ENCODE measurements around the gene CD320. TPM values are rescaled to one million over a fixed set of nuclear protein-coding genes. Genes with fewer than 3 reads are reported as not detected.
A peak's percentile ranks its signal among the peaks of the same experiment; 100 is the strongest.
"Not testable (repeated sequence)": the region's sequence is repeated elsewhere in the genome, so short reads cannot be mapped to it uniquely, and the experiment has no call there.

Gene CD320
- total and polyA plus RNA-seq, 2 experiments from 2014 or later: 53.8 to 91.4 TPM

GRCh38 chr19:8304841-8305621 is 3.1 kb downstream of the CD320 start:
- no peaks in the 10 kb centered on the region for H3K9me3 ChIP-seq (ENCODE audit: low read depth)
- H3K27ac ChIP-seq: no peak overlapping the region
- TF ChIP-seq, protein P1, sequence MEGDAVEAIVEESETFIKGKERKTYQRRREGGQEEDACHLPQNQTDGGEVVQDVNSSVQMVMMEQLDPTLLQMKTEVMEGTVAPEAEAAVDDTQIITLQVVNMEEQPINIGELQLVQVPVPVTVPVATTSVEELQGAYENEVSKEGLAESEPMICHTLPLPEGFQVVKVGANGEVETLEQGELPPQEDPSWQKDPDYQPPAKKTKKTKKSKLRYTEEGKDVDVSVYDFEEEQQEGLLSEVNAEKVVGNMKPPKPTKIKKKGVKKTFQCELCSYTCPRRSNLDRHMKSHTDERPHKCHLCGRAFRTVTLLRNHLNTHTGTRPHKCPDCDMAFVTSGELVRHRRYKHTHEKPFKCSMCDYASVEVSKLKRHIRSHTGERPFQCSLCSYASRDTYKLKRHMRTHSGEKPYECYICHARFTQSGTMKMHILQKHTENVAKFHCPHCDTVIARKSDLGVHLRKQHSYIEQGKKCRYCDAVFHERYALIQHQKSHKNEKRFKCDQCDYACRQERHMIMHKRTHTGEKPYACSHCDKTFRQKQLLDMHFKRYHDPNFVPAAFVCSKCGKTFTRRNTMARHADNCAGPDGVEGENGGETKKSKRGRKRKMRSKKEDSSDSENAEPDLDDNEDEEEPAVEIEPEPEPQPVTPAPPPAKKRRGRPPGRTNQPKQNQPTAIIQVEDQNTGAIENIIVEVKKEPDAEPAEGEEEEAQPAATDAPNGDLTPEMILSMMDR (IDR thresholded peaks at IDR 0.05; ENCODE audit: poor library complexity): no peak
- no peak for TF ChIP-seq EZH2 (IDR thresholded peaks at IDR 0.05; ENCODE audit: borderline replicate concordance)
- TF ChIP-seq EZH2phosphoT487 (IDR thresholded peaks at IDR 0.05; ENCODE audit: low read depth, severe bottlenecking, unreplicated experiment): no peak
- no peak overlapping the region for H2AFZ ChIP-seq
- H3K4me3 ChIP-seq: no peak overlapping the region
- H3K36me3 ChIP-seq (replicated peaks; ENCODE audit: insufficient read depth, low read depth): no peaks in the 10 kb centered on the region
- no peaks in the 10 kb centered on the region for H3K9me2 ChIP-seq (replicated peaks; ENCODE audit: insufficient read depth)
- no peaks in the 10 kb centered on the region for H3K27me3 ChIP-seq
- H3K4me1 ChIP-seq (ENCODE audit: insufficient read depth): peaks cover 15% of the 10 kb centered on the region
- H4K20me1 ChIP-seq (ENCODE audit: insufficient read depth, poor library complexity, severe bottlenecking): no peaks in the 10 kb centered on the region
- 92% methylated on average over 30 of the region's 33 CpGs for WGBS (ENCODE audit: low lambda C conversion rate, missing lambda C conversion rate)
- peaks cover 6% of the 10 kb centered on the region for H3K79me2 ChIP-seq
- no peak overlapping the region for H3K4me2 ChIP-seq
- peak; percentile 18 for DNase-seq (ENCODE audit: low spot score)

- Histone ChIP-seq H3K4me3 (no peak overlapping the region), H4K20me1 (ENCODE audit: insufficient read depth, poor library complexity, severe bottlenecking) (no peaks in the 10 kb centered on the region), H3K4me1 (ENCODE audit: insufficient read depth) (peaks cover 7% of the 10 kb centered on the region), H3K4me2 (no peak overlapping the region), H3K36me3 (replicated peaks; ENCODE audit: insufficient read depth, low read depth) (no peaks in the 10 kb centered on the region), H3K27me3 (no peaks in the 10 kb centered on the region), H2AFZ (no peak overlapping the region), H3K9me3 (ENCODE audit: low read depth) (no peaks in the 10 kb centered on the region), H3K9me2 (replicated peaks; ENCODE audit: insufficient read depth) (no peaks in the 10 kb centered on the region), H3K27ac (no peak overlapping the region), H3K79me2 (peaks cover 6% of the 10 kb centered on the region)
- WGBS (ENCODE audit: low lambda C conversion rate, missing lambda C conversion rate): 96% methylated on average over 6 of the region's 7 CpGs
- TF ChIP-seq EZH2phosphoT487 (IDR thresholded peaks at IDR 0.05; ENCODE audit: low read depth, severe bottlenecking, unreplicated experiment): no peak
- TF ChIP-seq EZH2 (IDR thresholded peaks at IDR 0.05; ENCODE audit: borderline replicate concordance): no peak
- TF ChIP-seq, protein P1 (IDR thresholded peaks at IDR 0.05; ENCODE audit: poor library complexity): no peak
- no peak for DNase-seq (ENCODE audit: low spot score)
Measured at GRCh38 chr19:8302734-8303133, 5.4 kb downstream of the CD320 start.

GRCh38 chr19:8302357-8302691 is 5.8 kb downstream of the CD320 start:
- Histone ChIP-seq H3K9me2 (replicated peaks; ENCODE audit: insufficient read depth) (no peaks in the 10 kb centered on the region), H3K36me3 (replicated peaks; ENCODE audit: insufficient read depth, low read depth) (no peaks in the 10 kb centered on the region), H3K4me3 (no peak overlapping the region), H3K79me2 (peaks cover 3% of the 10 kb centered on the region), H2AFZ (no peak overlapping the region), H4K20me1 (ENCODE audit: insufficient read depth, poor library complexity, severe bottlenecking) (no peaks in the 10 kb centered on the region), H3K27me3 (no peaks in the 10 kb centered on the region), H3K27ac (no peak overlapping the region), H3K4me2 (no peak overlapping the region), H3K9me3 (ENCODE audit: low read depth) (no peaks in the 10 kb centered on the region), H3K4me1 (ENCODE audit: insufficient read depth) (peaks cover 3% of the 10 kb centered on the region)
- no peak for DNase-seq (ENCODE audit: low spot score)
- WGBS (ENCODE audit: low lambda C conversion rate, missing lambda C conversion rate): 89% methylated on average over 11 of the region's 11 CpGs
- TF ChIP-seq EZH2 (IDR thresholded peaks at IDR 0.05; ENCODE audit: borderline replicate concordance) (no peak), EZH2phosphoT487 (IDR thresholded peaks at IDR 0.05; ENCODE audit: low read depth, severe bottlenecking, unreplicated experiment) (no peak)
- TF ChIP-seq, protein P1 (IDR thresholded peaks at IDR 0.05; ENCODE audit: poor library complexity): no peak

DNA sequence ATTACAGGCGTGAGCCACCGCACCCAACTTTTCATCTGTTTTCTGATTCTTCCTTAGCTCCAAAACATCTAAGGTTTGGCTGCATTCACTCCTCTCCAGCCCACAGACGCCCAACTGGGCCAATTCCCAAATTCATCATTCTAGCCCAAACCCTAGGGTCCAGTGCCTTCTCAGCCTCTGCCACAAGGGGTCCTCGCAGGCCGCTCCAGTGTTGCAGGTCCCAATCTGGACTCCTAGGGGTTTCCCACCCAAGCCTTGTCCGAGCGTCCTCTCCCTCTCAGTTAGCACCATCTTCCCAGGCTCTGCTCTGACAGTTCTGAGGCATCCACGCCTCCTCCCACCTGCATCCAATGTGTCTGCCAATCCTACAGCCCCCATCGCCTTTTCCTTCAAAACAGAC is 16.8 kb downstream of the CD320 start:
- not testable (repeated sequence) for H3K27me3 ChIP-seq; DNase-seq (ENCODE audit: low spot score); H4K20me1 ChIP-seq (ENCODE audit: insufficient read depth, poor library complexity, severe bottlenecking); H3K4me1 ChIP-seq (ENCODE audit: insufficient read depth); H3K9me3 ChIP-seq (ENCODE audit: low read depth); H3K4me2 ChIP-seq; H2AFZ ChIP-seq; H3K79me2 ChIP-seq; H3K9me2 ChIP-seq (replicated peaks; ENCODE audit: insufficient read depth); H3K4me3 ChIP-seq; H3K36me3 ChIP-seq (replicated peaks; ENCODE audit: insufficient read depth, low read depth); H3K27ac ChIP-seq
- WGBS (ENCODE audit: low lambda C conversion rate, missing lambda C conversion rate): no CpG with 5 or more reads among the region's 9 CpGs

- H3K79me2 ChIP-seq; H3K4me3 ChIP-seq; H4K20me1 ChIP-seq (ENCODE audit: insufficient read depth, poor library complexity, severe bottlenecking); H3K4me2 ChIP-seq; H3K27ac ChIP-seq; H3K27me3 ChIP-seq; H3K36me3 ChIP-seq (replicated peaks; ENCODE audit: insufficient read depth, low read depth); DNase-seq (ENCODE audit: low spot score); H2AFZ ChIP-seq; H3K4me1 ChIP-seq (ENCODE audit: insufficient read depth); H3K9me3 ChIP-seq (ENCODE audit: low read depth); H3K9me2 ChIP-seq (replicated peaks; ENCODE audit: insufficient read depth): not testable (repeated sequence)
- WGBS (ENCODE audit: low lambda C conversion rate, missing lambda C conversion rate): no CpG with 5 or more reads among the region's 9 CpGs
Measured at GRCh38 chr19:8276508-8276907, 31.6 kb downstream of the CD320 start.
